GM19324 (cell line): ENCODE results near the gene CSMD2.

ENCODE experiments used
- ATAC-seq: cut with Tn5 transposase; IDR thresholded peaks from one replicate; pipeline ENCODE4 v1.9.1; 2021; ENCODE audit warnings: mild to moderate bottlenecking, moderate library complexity; ENCODE audit not compliant: unreplicated experiment, low FRiP score

The CSMD2 gene

GRCh38 chr1:33790577-33790976 lies 374.5 kb downstream of the CSMD2 start:
- ATAC-seq = no peak

GRCh38 chr1:33784876-33785275 lies 380.2 kb downstream of the CSMD2 start:
- no peak for ATAC-seq

- ATAC-seq = no peak
Observed at GRCh38 chr1:33782776-33783175, 382.3 kb downstream of the CSMD2 start.

GRCh38 chr1:33781652-33782051 lies 383.4 kb downstream of the CSMD2 start:
- ATAC-seq = no peak

- no peak for ATAC-seq
Observed at GRCh38 chr1:33777337-33777736, 387.7 kb downstream of the CSMD2 start.

GRCh38 chr1:33768821-33769220 lies 396.2 kb downstream of the CSMD2 start:
- ATAC-seq = no peak

- no peak for ATAC-seq
Observed at GRCh38 chr1:33768106-33768505, 396.9 kb downstream of the CSMD2 start.

GRCh38 chr1:33764149-33764548 lies 400.9 kb downstream of the CSMD2 start:
- no peak for ATAC-seq

- no peak for ATAC-seq
Observed at GRCh38 chr1:33763406-33763805, 401.6 kb downstream of the CSMD2 start.

GRCh38 chr1:33762962-33763361 lies 402.1 kb downstream of the CSMD2 start:
- ATAC-seq = no peak

GRCh38 chr1:33762109-33762830 lies 402.8 kb downstream of the CSMD2 start:
- ATAC-seq = no peak

- ATAC-seq = no peak
Observed at GRCh38 chr1:33758698-33759097, 406.3 kb downstream of the CSMD2 start.

- ATAC-seq = no peak
Observed at GRCh38 chr1:33753087-33753856, 411.8 kb downstream of the CSMD2 start.

GRCh38 chr1:33745942-33746341 lies 419.1 kb downstream of the CSMD2 start:
- ATAC-seq = no peak

GRCh38 chr1:33743221-33743998 lies 421.6 kb downstream of the CSMD2 start:
- ATAC-seq = no peak

- ATAC-seq = no peak
Observed at GRCh38 chr1:33742663-33743062, 422.4 kb downstream of the CSMD2 start.

GRCh38 chr1:33741749-33742148 lies 423.3 kb downstream of the CSMD2 start:
- no peak for ATAC-seq

- ATAC-seq = no peak
Observed at GRCh38 chr1:33740040-33740744, 424.8 kb downstream of the CSMD2 start.

GRCh38 chr1:33738976-33739375 lies 426.1 kb downstream of the CSMD2 start:
- ATAC-seq = no peak

GRCh38 chr1:33738536-33738935 lies 426.5 kb downstream of the CSMD2 start:
- no peak for ATAC-seq

- no peak for ATAC-seq
Observed at GRCh38 chr1:33736496-33736895, 428.5 kb downstream of the CSMD2 start.
